IMR-90 (cell line): ENCODE data around the gene LYPD6B. TPM values are rescaled to one million over a fixed set of nuclear protein-coding genes. Genes with fewer than 3 reads are reported as not detected.

Experiments
- ATAC-seq: fragments of 200-7000 bp; cut with Tn5 transposase; 2 replicates; pipeline ENCODE4 v1.9.1; 2020; ENCODE audit warnings: low read depth, mild to moderate bottlenecking, moderate library complexity
- BruUV-seq: library from RNA; stranded (reverse); fragments of 400-500 nt; replicated peaks from 2 replicates; lab custom pipeline; 2021; lab: Mats Ljungman, UMichigan
- CTCF ChIA-PET: fragments of 300-600 bp; formaldehyde crosslinking; extraction: SDS; loops from one replicate; lab custom pipeline; 2021; ENCODE audit warnings: antibody characterized with exemption; lab: Yijun Ruan, JAX
- POLR2A ChIA-PET: fragments of 300-600 bp; sonication (Branson Sonifier 250); formaldehyde crosslinking; loops from one replicate; lab custom pipeline; 2022; ENCODE audit warnings: antibody characterized with exemption; ENCODE audit not compliant: unreplicated experiment; lab: Charles Lee
- DNase-seq: peaks from one replicate; pipeline ENCODE4 v3.0.0; 2013
- H2AFZ ChIP-seq: replicated peaks from 2 replicates; pipeline ENCODE3; 2013; ENCODE audit warnings: low read length, mild to moderate bottlenecking; ENCODE audit not compliant: poor library complexity
- H2AK5ac ChIP-seq: 2 replicates; pipeline ENCODE4 v1.6.1; 2013; ENCODE audit warnings: low read depth, low read length, inconsistent platforms
- H2AK9ac ChIP-seq: replicated peaks from 2 replicates; pipeline ENCODE3; 2013; ENCODE audit warnings: mild to moderate bottlenecking, low read depth, low read length, moderate library complexity; ENCODE audit not compliant: poor library complexity
- H2BK120ac ChIP-seq: 2 replicates; pipeline ENCODE4 v1.6.1; 2013; ENCODE audit warnings: low read depth, low read length, inconsistent platforms
- H2BK15ac ChIP-seq: 3 replicates; pipeline ENCODE4 v1.6.1; 2013; ENCODE audit warnings: low read depth, low read length, inconsistent platforms
- H2BK20ac ChIP-seq: 2 replicates; pipeline ENCODE4 v1.6.1; 2013; ENCODE audit warnings: low read depth, mild to moderate bottlenecking, inconsistent platforms, low read length, moderate library complexity
- H2BK5ac ChIP-seq: 2 replicates; pipeline ENCODE4 v1.6.1; 2013; ENCODE audit warnings: mild to moderate bottlenecking, low read depth, low read length, inconsistent platforms; ENCODE audit not compliant: poor library complexity, severe bottlenecking
- H3K14ac ChIP-seq: replicated peaks from 2 replicates; pipeline ENCODE4 v1.6.1; 2013; ENCODE audit warnings: low read depth, low read length, inconsistent platforms
- H3K18ac ChIP-seq: 2 replicates; pipeline ENCODE4 v1.6.1; 2013; ENCODE audit warnings: low read depth, low read length, control low read depth
- H3K23ac ChIP-seq: 2 replicates; pipeline ENCODE4 v1.6.1; 2013; ENCODE audit warnings: low read depth, low read length, inconsistent platforms
- H3K27ac ChIP-seq: 2 replicates; pipeline ENCODE4 v1.5.1; 2013; ENCODE audit warnings: mild to moderate bottlenecking, control low read depth, low read length; ENCODE audit not compliant: insufficient read depth
- H3K27me3 ChIP-seq: 2 replicates; pipeline ENCODE4 v1.6.1; 2013; ENCODE audit warnings: low read length; ENCODE audit not compliant: control insufficient read depth, insufficient read depth
- H3K36me3 ChIP-seq: 2 replicates; pipeline ENCODE4 v1.6.1; 2013; ENCODE audit warnings: low read length, mixed read lengths; ENCODE audit not compliant: control insufficient read depth, insufficient read depth
- H3K4ac ChIP-seq: 2 replicates; pipeline ENCODE4 v1.6.1; 2013; ENCODE audit warnings: low read depth, low read length, inconsistent platforms
- H3K4me1 ChIP-seq: 2 replicates; pipeline ENCODE4 v1.6.1; 2013; ENCODE audit warnings: low read length, mixed read lengths; ENCODE audit not compliant: control insufficient read depth, insufficient read depth
- H3K4me2 ChIP-seq: 2 replicates; pipeline ENCODE4 v1.6.1; 2013; ENCODE audit warnings: low read depth, mild to moderate bottlenecking, control low read depth, low read length, moderate library complexity
- H3K4me3 ChIP-seq: 2 replicates; pipeline ENCODE4 v1.5.1; 2013; ENCODE audit warnings: low read depth, mild to moderate bottlenecking, control low read depth, low read length, moderate library complexity; ENCODE audit not compliant: insufficient read depth
- H3K56ac ChIP-seq: 2 replicates; pipeline ENCODE4 v1.6.1; 2013; ENCODE audit warnings: low read length, inconsistent platforms; ENCODE audit not compliant: insufficient read depth; ENCODE audit errors: extremely low read depth
- H3K79me1 ChIP-seq, 2 experiments: 2 replicates each; pipeline ENCODE4 v1.6.1; 2013; ENCODE audit warnings: low read length in 2 of 2, inconsistent platforms in 1 of 2, low read depth in 1 of 2
- H3K9ac ChIP-seq: 2 replicates; pipeline ENCODE4 v1.6.1; 2013; ENCODE audit warnings: low read depth, low read length, control low read depth
- H3K9me1 ChIP-seq: 2 replicates; pipeline ENCODE4 v1.6.1; 2013; ENCODE audit warnings: low read length, inconsistent platforms; ENCODE audit not compliant: insufficient read depth
- H3K9me3 ChIP-seq: 2 replicates; pipeline ENCODE4 v1.6.1; 2013; ENCODE audit warnings: low read length; ENCODE audit not compliant: control insufficient read depth, insufficient read depth
- H4K20me1 ChIP-seq: 2 replicates; pipeline ENCODE4 v1.6.1; 2013; ENCODE audit warnings: low read length, inconsistent platforms; ENCODE audit not compliant: insufficient read depth
- H4K5ac ChIP-seq: 2 replicates; pipeline ENCODE4 v1.6.1; 2013; ENCODE audit warnings: mild to moderate bottlenecking, low read depth, low read length, control low read depth
- H4K8ac ChIP-seq, 2 experiments: 2 replicates each; pipeline ENCODE4 v1.6.1; 2013; ENCODE audit warnings: low read depth in 2 of 2, low read length in 2 of 2, control low read depth in 1 of 2, inconsistent platforms in 1 of 2
- H4K91ac ChIP-seq: 2 replicates; pipeline ENCODE4 v1.6.1; 2013; ENCODE audit warnings: low read depth, low read length, inconsistent platforms; ENCODE audit not compliant: insufficient read depth
- BHLHE40 ChIP-seq: fragments of 150-350 bp; IDR thresholded peaks from 2 replicates; pipeline ENCODE4 v1.6.1; 2016; ENCODE audit warnings: mild to moderate bottlenecking, low read depth, low read length
- ELK1 ChIP-seq: fragments of 150-350 bp; IDR thresholded peaks from 2 replicates; pipeline ENCODE4 v1.6.1; 2016; ENCODE audit warnings: low read depth, mild to moderate bottlenecking, low read length, moderate library complexity, borderline replicate concordance
- FOS ChIP-seq: fragments of 150-350 bp; IDR thresholded peaks from 2 replicates; pipeline ENCODE4 v1.6.1; 2016; ENCODE audit warnings: low read depth, low read length
- MXI1 ChIP-seq: IDR thresholded peaks from 2 replicates; pipeline ENCODE4 v1.6.1; 2012; ENCODE audit warnings: low read depth, mild to moderate bottlenecking, low read length, moderate library complexity, borderline replicate concordance
- RCOR1 ChIP-seq: IDR thresholded peaks from 2 replicates; pipeline ENCODE4 v1.6.1; 2012; ENCODE audit warnings: mild to moderate bottlenecking, low read length, improper control_type of control experiment; ENCODE audit not compliant: insufficient replicate concordance
- RFX5 ChIP-seq: IDR thresholded peaks from 2 replicates; pipeline ENCODE4 v1.8.0; 2012; ENCODE audit warnings: low read depth, mild to moderate bottlenecking, low read length, moderate library complexity
- WGBS, 2 experiments: methylation state at CpG; one replicate each; pipeline versions ENCODE4 v1.1.5 to v1.1.7; 2013; ENCODE audit warnings: missing lambda C conversion rate in 2 of 2; ENCODE audit not compliant: insufficient read length in 1 of 2; ENCODE audit errors: extremely low coverage in 2 of 2; 5-methylcytosine and 5-hydroxymethylcytosine counted together
- dilution Hi-C: fragments of 300-500 bp; cut with HindIII; formaldehyde crosslinking; loops from one replicate; pipeline ENCODE4 v1.14.3; 2018; ENCODE audit warnings: low sequenced_read_pairs; ENCODE audit not compliant: unreplicated experiment
- in situ Hi-C: fragments of 300-500 bp; cut with MboI; formaldehyde crosslinking; loops from 3 replicates; pipeline ENCODE4 v1.14.3; 2019; ENCODE audit warnings: low sequenced_read_pairs, inconsistent platforms, mixed read lengths
- intact Hi-C: fragments of 100-400 bp; cut with micrococcal nuclease; formaldehyde crosslinking; loops from 2 replicates; pipeline ENCODE4 v1.10.0; 2022
- polyA plus RNA-seq, 3 experiments: library from polyadenylated mRNA; depleted of rRNA; stranded (reverse); fragments of >200 nt; gene quantifications; 2 replicates each; pipeline ENCODE4 v1.2.3, GENCODE V29; 2012; ENCODE audit warnings: low replicate concordance in 1 of 3
- total RNA-seq: library from RNA; depleted of rRNA; stranded (reverse); fragments of >200 nt; gene quantifications from 2 replicates; pipeline ENCODE4 v1.2.3, GENCODE V29; 2012

LYPD6B gene
- total and polyA plus RNA-seq, 2 of the 4 experiments (the other 2 are of a cell fraction) = 0.05 TPM; not detected in 1

GRCh38 chr2:149076863-149077412 is 38.4 kb downstream of the LYPD6B start:
- no peak overlapping the region; the same call in 1 of the 2 replicates for H3K23ac ChIP-seq
- H3K27me3 ChIP-seq = no peaks in the 10 kb centered on the region
- intact Hi-C loops (no loop called here), dilution Hi-C loops (no loop called here), in situ Hi-C loops (no loop called here)
- no peak overlapping the region for H4K8ac ChIP-seq
- H3K36me3 ChIP-seq = no peaks in the 10 kb centered on the region
- no peaks in the 10 kb centered on the region for H3K9me3 ChIP-seq
- CTCF ChIA-PET = interaction anchor here (0.9 kb wide), 1 partner anchor 484 kb away, joined by 3 read pairs; no protein-coding TSS in a partner anchor
- H3K4ac ChIP-seq = no peak overlapping the region
- H4K5ac ChIP-seq = no peak overlapping the region
- no peak overlapping the region for H3K4me3 ChIP-seq
- no peak overlapping the region for H2BK120ac ChIP-seq
- no peak overlapping the region for H2BK5ac ChIP-seq
- no peaks in the 10 kb centered on the region for H4K20me1 ChIP-seq
- H2AK9ac ChIP-seq = no peak overlapping the region
- ATAC-seq (peak; percentile 40), DNase-seq (no peak)
- BruUV-seq = no TSS peak
- no peak overlapping the region for H3K9ac ChIP-seq
- no peak overlapping the region for H3K27ac ChIP-seq
- H3K4me2 ChIP-seq = no peak overlapping the region
- H2AFZ ChIP-seq = peak overlapping the region; percentile 2
- no peak overlapping the region for H3K18ac ChIP-seq
- no peaks in the 10 kb centered on the region for H3K9me1 ChIP-seq
- TF ChIP-seq RFX5 (no peak), MXI1 (no peak), RCOR1 (no peak), BHLHE40 (no peak), FOS (no peak), ELK1 (no peak)
- H2AK5ac ChIP-seq = no peak overlapping the region
- H3K4me1 ChIP-seq = peaks cover 3% of the 10 kb centered on the region
- no peak overlapping the region for H2BK20ac ChIP-seq
- no peak overlapping the region for H2BK15ac ChIP-seq
- H3K56ac ChIP-seq = no peak overlapping the region
- WGBS, 2 experiments = 26% methylated on average over 4 of the region's 5 CpGs; no CpG with 5 or more reads in 1 of the 2 experiments
- POLR2A ChIA-PET = no interaction called here
- no peak overlapping the region for H3K14ac ChIP-seq
- no peaks in the 10 kb centered on the region for H3K79me1 ChIP-seq
- H4K91ac ChIP-seq = no peak overlapping the region
